ENCODE data around the gene CTRB1. TPM values are rescaled to one million over a fixed set of nuclear protein-coding genes. Genes with fewer than 3 reads are reported as not detected.

Gene CTRB1
- total RNA-seq, 1 experiment from 2014 or later: not detected

- H3K27ac ChIP-seq (ENCODE audit: low read depth, low read length, poor library complexity, severe bottlenecking): no peak overlapping the region
- H3K4me3 ChIP-seq (ENCODE audit: low read depth, low read length, poor library complexity, severe bottlenecking): no peak overlapping the region
- CTCF ChIA-PET: no interaction called here
- H3K36me3 ChIP-seq (ENCODE audit: insufficient read depth, low read length, poor library complexity, severe bottlenecking): no peaks in the 10 kb centered on the region
- H3K4me1 ChIP-seq (ENCODE audit: insufficient read depth, low read length, poor library complexity, severe bottlenecking): peaks cover 19% of the 10 kb centered on the region
- no peaks in the 10 kb centered on the region for H3K27me3 ChIP-seq (replicated peaks; ENCODE audit: insufficient read depth, low read depth, low read length, poor library complexity)
- POLR2A ChIA-PET (ENCODE audit: low non-redundant PET): no interaction called here
- H3K9me3 ChIP-seq (ENCODE audit: low read depth, low read length, poor library complexity, severe bottlenecking): no peaks in the 10 kb centered on the region
- TF ChIP-seq CTCF (conservative IDR thresholded peaks at IDR 0.05; ENCODE audit: low read depth, low read length) (no peak), EZH2 (IDR thresholded peaks at IDR 0.05; ENCODE audit: borderline replicate concordance, low read depth, low read length, poor library complexity, severe bottlenecking) (no peak)
- no peak for DNase-seq (ENCODE audit: low spot score)
- intact Hi-C loops (cut with micrococcal nuclease; ENCODE audit: unreplicated experiment): no loop called here
- BruUV-seq (replicated peaks): no TSS peak
Observed at GRCh38 chr16:75262800-75263127, 44.0 kb downstream of the CTRB1 start.

GRCh38 chr16:75263291-75263962 is 44.6 kb downstream of the CTRB1 start:
- intact Hi-C loops (cut with micrococcal nuclease; ENCODE audit: unreplicated experiment): no loop called here
- POLR2A ChIA-PET (ENCODE audit: low non-redundant PET): no interaction called here
- Histone ChIP-seq H3K27me3 (replicated peaks; ENCODE audit: insufficient read depth, low read depth, low read length, poor library complexity) (no peaks in the 10 kb centered on the region), H3K4me3 (ENCODE audit: low read depth, low read length, poor library complexity, severe bottlenecking) (no peak overlapping the region), H3K4me1 (ENCODE audit: insufficient read depth, low read length, poor library complexity, severe bottlenecking) (peaks cover 23% of the 10 kb centered on the region), H3K27ac (ENCODE audit: low read depth, low read length, poor library complexity, severe bottlenecking) (no peak overlapping the region), H3K9me3 (ENCODE audit: low read depth, low read length, poor library complexity, severe bottlenecking) (no peaks in the 10 kb centered on the region), H3K36me3 (ENCODE audit: insufficient read depth, low read length, poor library complexity, severe bottlenecking) (no peaks in the 10 kb centered on the region)
- TF ChIP-seq EZH2 (IDR thresholded peaks at IDR 0.05; ENCODE audit: borderline replicate concordance, low read depth, low read length, poor library complexity, severe bottlenecking) (no peak), CTCF (conservative IDR thresholded peaks at IDR 0.05; ENCODE audit: low read depth, low read length) (no peak)
- no peak for DNase-seq (ENCODE audit: low spot score)
- CTCF ChIA-PET: no interaction called here
- no TSS peak for BruUV-seq (replicated peaks)

GRCh38 chr16:75263963-75264445 is 45.2 kb downstream of the CTRB1 start:
- H3K27ac ChIP-seq (ENCODE audit: low read depth, low read length, poor library complexity, severe bottlenecking): no peak overlapping the region
- no TSS peak for BruUV-seq (replicated peaks)
- ChIA-PET POLR2A (ENCODE audit: low non-redundant PET) (no interaction called here), CTCF (no interaction called here)
- intact Hi-C loops (cut with micrococcal nuclease; ENCODE audit: unreplicated experiment): no loop called here
- TF ChIP-seq CTCF (conservative IDR thresholded peaks at IDR 0.05; ENCODE audit: low read depth, low read length) (no peak), EZH2 (IDR thresholded peaks at IDR 0.05; ENCODE audit: borderline replicate concordance, low read depth, low read length, poor library complexity, severe bottlenecking) (no peak)
- H3K4me3 ChIP-seq (ENCODE audit: low read depth, low read length, poor library complexity, severe bottlenecking): peak overlapping the region; percentile 97
- H3K27me3 ChIP-seq (replicated peaks; ENCODE audit: insufficient read depth, low read depth, low read length, poor library complexity): no peaks in the 10 kb centered on the region
- H3K4me1 ChIP-seq (ENCODE audit: insufficient read depth, low read length, poor library complexity, severe bottlenecking): peaks cover 23% of the 10 kb centered on the region
- DNase-seq (ENCODE audit: low spot score): no peak
- H3K9me3 ChIP-seq (ENCODE audit: low read depth, low read length, poor library complexity, severe bottlenecking): no peaks in the 10 kb centered on the region
- no peaks in the 10 kb centered on the region for H3K36me3 ChIP-seq (ENCODE audit: insufficient read depth, low read length, poor library complexity, severe bottlenecking)
